ENCODE measurements around the gene MYH14.

GRCh38 chr19:50272263-50272897 lies 69.0 kb downstream of the MYH14 start:
- TF ChIP-seq CTCF (IDR thresholded peaks at IDR 0.05; ENCODE audit: control extremely low read depth in 1 of 3, insufficient read depth in 1 of 3, low read depth in 1 of 3, low read length in 3 of 3) (no peak), NRF1 (IDR thresholded peaks at IDR 0.05; ENCODE audit: low read depth, low read length) (no peak), TBP (IDR thresholded peaks at IDR 0.05; ENCODE audit: low read depth, low read length) (no peak), CHD2 (IDR thresholded peaks at IDR 0.05; ENCODE audit: low read length) (no peak), EZH2 (IDR thresholded peaks at IDR 0.05; ENCODE audit: low read depth, low read length, severe bottlenecking) (no peak), POLR2AphosphoS5 (IDR thresholded peaks at IDR 0.05; ENCODE audit: low read depth, low read length) (no peak)
